ENCODE measurements around the gene SPDEF.
A peak's percentile ranks its signal among the peaks of the same experiment; 100 is the strongest.

The SPDEF gene

GRCh38 chr6:34534656-34535055, 21.5 kb downstream of the SPDEF start:
- no peaks in the 10 kb centered on the region for H3K36me3 ChIP-seq
- no peaks in the 10 kb centered on the region for H3K9me3 ChIP-seq
- no peak overlapping the region for H3K27ac ChIP-seq
- no peaks in the 10 kb centered on the region for H3K27me3 ChIP-seq
- peaks cover 0 to 7% (median 0%) of the 10 kb centered on the region in 4 donors for H3K4me1 ChIP-seq
- no peak overlapping the region for H3K4me3 ChIP-seq
- DNase-seq, result no peak
- intact Hi-C loops (cut with DNase I; ENCODE audit: low total_unique reads), result loop anchor here (5.0 kb wide), 1 partner anchor 73 kb away; no protein-coding TSS in a partner anchor
- TF ChIP-seq, protein P1, sequence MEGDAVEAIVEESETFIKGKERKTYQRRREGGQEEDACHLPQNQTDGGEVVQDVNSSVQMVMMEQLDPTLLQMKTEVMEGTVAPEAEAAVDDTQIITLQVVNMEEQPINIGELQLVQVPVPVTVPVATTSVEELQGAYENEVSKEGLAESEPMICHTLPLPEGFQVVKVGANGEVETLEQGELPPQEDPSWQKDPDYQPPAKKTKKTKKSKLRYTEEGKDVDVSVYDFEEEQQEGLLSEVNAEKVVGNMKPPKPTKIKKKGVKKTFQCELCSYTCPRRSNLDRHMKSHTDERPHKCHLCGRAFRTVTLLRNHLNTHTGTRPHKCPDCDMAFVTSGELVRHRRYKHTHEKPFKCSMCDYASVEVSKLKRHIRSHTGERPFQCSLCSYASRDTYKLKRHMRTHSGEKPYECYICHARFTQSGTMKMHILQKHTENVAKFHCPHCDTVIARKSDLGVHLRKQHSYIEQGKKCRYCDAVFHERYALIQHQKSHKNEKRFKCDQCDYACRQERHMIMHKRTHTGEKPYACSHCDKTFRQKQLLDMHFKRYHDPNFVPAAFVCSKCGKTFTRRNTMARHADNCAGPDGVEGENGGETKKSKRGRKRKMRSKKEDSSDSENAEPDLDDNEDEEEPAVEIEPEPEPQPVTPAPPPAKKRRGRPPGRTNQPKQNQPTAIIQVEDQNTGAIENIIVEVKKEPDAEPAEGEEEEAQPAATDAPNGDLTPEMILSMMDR (IDR thresholded peaks at IDR 0.05), result no peak

DNA sequence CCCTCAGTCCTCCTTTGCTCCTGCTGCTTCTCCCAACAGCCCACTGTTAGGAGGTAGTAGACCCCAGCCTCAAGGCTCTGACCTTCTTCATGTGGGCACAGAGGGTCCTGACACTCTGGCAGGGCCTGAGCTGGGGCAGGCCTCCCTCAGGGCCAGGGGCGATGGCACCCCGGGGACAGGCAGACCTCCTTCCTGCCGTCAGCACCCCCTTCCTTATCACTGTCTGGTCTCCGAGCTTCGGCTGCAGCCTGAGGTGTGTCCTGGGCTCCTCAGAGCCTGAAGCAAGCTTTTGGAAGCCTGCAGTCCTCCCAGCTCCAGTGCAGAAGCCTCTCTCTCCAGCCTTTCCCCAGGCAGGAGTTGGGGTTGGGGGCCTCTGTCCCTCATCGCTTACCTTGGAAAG, 22.0 kb downstream of the SPDEF start:
- Histone ChIP-seq H3K27me3 (no peaks in the 10 kb centered on the region), H3K9me3 (no peaks in the 10 kb centered on the region), H3K36me3 (no peaks in the 10 kb centered on the region), H3K27ac (no peak overlapping the region), H3K4me1 (peaks cover 0 to 7% (median 0%) of the 10 kb centered on the region in 4 donors), H3K4me3 (no peak overlapping the region)
- TF ChIP-seq, protein P1 (IDR thresholded peaks at IDR 0.05), result no peak
- intact Hi-C loops (cut with DNase I; ENCODE audit: low total_unique reads), result loop anchor here (5.0 kb wide), 1 partner anchor 73 kb away; no protein-coding TSS in a partner anchor
- no peak for DNase-seq

DNA sequence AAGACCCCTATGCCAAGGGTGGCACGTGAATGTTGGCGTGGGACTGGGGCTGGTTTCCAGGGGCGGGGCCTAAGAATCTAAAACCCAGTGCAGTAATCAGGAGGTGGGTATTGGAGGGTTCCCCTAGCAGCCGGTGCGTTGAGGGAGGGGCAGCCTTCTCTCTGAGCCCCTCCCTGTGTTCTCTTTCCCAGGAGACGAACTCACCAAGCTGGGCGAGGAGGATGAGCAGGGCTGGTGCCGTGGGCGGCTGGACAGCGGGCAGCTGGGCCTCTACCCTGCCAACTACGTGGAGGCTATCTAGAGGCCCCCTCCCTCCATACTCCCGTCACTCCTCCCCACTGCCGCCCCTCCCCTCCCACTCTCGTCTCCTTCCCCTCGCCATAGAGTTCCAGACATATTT, 23.9 kb downstream of the SPDEF start:
- no peak for DNase-seq
- H3K4me3 ChIP-seq, result peak overlapping the region; percentile 44 to 47
- peak overlapping the region; percentile 57 to 66 for H3K27ac ChIP-seq
- no peaks in the 10 kb centered on the region for H3K27me3 ChIP-seq
- H3K9me3 ChIP-seq, result no peaks in the 10 kb centered on the region
- intact Hi-C loops (cut with DNase I; ENCODE audit: low total_unique reads), result loop anchor here (5.0 kb wide), 1 partner anchor 75 kb away; no protein-coding TSS in a partner anchor
- H3K36me3 ChIP-seq, result no peaks in the 10 kb centered on the region
- peaks cover 0 to 6% (median 2%) of the 10 kb centered on the region in 4 donors for H3K4me1 ChIP-seq
- TF ChIP-seq, protein P1 (IDR thresholded peaks at IDR 0.05), result no peak

DNA sequence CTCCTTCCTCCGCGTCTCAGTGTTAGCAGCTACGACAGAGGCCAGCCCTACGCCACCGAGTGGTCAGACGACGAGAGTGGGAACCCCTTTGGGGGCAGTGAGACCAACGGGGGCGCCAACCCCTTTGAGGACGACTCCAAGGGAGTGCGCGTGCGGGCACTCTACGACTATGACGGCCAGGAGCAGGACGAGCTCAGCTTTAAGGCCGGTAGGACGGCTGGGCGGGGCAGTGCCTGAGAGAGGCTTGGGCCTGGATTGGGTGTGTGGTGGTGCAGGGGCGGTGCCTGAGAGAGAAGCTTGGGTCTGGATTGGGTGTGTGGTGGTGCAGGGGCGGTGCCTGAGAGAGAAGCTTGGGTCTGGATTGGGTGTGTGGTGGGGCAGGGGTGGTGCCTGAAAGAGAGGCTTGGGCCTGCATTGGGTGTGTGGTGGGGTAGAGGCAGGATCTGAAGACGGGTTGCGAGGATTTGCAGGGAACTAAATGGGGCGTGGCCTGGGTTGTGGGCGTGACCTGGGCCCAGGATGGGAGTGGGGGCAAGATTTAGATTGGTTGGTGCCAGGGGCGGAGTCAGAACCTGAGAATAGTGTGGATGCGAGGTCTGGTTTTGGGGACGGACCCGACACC, 24.4 kb downstream of the SPDEF start:
- Histone ChIP-seq H3K36me3 (no peaks in the 10 kb centered on the region), H3K27me3 (no peaks in the 10 kb centered on the region), H3K9me3 (no peaks in the 10 kb centered on the region), H3K27ac (peak overlapping the region; percentile 57 to 76), H3K4me3 (peak overlapping the region; percentile 44 to 47), H3K4me1 (peaks cover 0 to 6% (median 3%) of the 10 kb centered on the region in 4 donors)
- TF ChIP-seq, protein P1 (IDR thresholded peaks at IDR 0.05), result no peak
- intact Hi-C loops (cut with DNase I; ENCODE audit: low total_unique reads), result loop anchor here (5.0 kb wide), 1 partner anchor 76 kb away; no protein-coding TSS in a partner anchor
- peak; percentile 85 to 95 for DNase-seq

- no peaks in the 10 kb centered on the region for H3K36me3 ChIP-seq
- peak overlapping the region; percentile 33 for H3K4me3 ChIP-seq
- peak overlapping the region; percentile 35 to 76 for H3K27ac ChIP-seq
- no peaks in the 10 kb centered on the region for H3K27me3 ChIP-seq
- no peaks in the 10 kb centered on the region for H3K9me3 ChIP-seq
- DNase-seq, result no peak
- TF ChIP-seq, protein P1 (IDR thresholded peaks at IDR 0.05), result no peak
- intact Hi-C loops (cut with DNase I; ENCODE audit: low total_unique reads), result loop anchor here (5.0 kb wide), 1 partner anchor 76 kb away; no protein-coding TSS in a partner anchor
- peaks cover 0 to 15% (median 8%) of the 10 kb centered on the region in 4 donors for H3K4me1 ChIP-seq
Observed at GRCh38 chr6:34530753-34531365, 25.3 kb downstream of the SPDEF start.

Measured in tibial artery (tissue), 4 donors.